A673 (cell line): Measurements from ENCODE around the gene SORCS3. TPM values are rescaled to one million over a fixed set of nuclear protein-coding genes. Genes with fewer than 3 reads are reported as not detected.

Experiments used
- BruUV-seq: library from RNA; stranded (reverse); fragments of 400-500 nt; replicated peaks from 2 replicates; lab custom pipeline; 2021; lab: Mats Ljungman, UMichigan
- CTCF ChIA-PET: fragments of 300-600 bp; sonication (Branson Sonifier 250); formaldehyde crosslinking; loops from one replicate; lab custom pipeline; 2022; ENCODE audit warnings: antibody characterized with exemption; lab: Charles Lee
- POLR2A ChIA-PET: fragments of 300-600 bp; sonication (Branson Sonifier 250); formaldehyde crosslinking; loops from one replicate; lab custom pipeline; 2022; ENCODE audit warnings: antibody characterized with exemption; ENCODE audit not compliant: low non-redundant PET; lab: Charles Lee
- DNase-seq: peaks from one replicate; pipeline ENCODE4 v3.0.0-alpha.2; 2015; ENCODE audit warnings: low spot score
- H3K27ac ChIP-seq: fragments of 200-600 bp; sonication (generic); 2 replicates; pipeline ENCODE4 v1.5.1; 2016; ENCODE audit warnings: mixed run types, low read depth, mild to moderate bottlenecking, mixed read lengths, antibody characterized with exemption, low read length; ENCODE audit not compliant: poor library complexity, severe bottlenecking
- H3K27me3 ChIP-seq: fragments of 200-600 bp; sonication (generic); replicated peaks from 2 replicates; pipeline ENCODE4 v1.6.1; 2017; ENCODE audit warnings: mixed run types, low read depth, mild to moderate bottlenecking, mixed read lengths, antibody characterized with exemption, low read length; ENCODE audit not compliant: insufficient read depth, poor library complexity
- H3K36me3 ChIP-seq: fragments of 200-600 bp; sonication (generic); 2 replicates; pipeline ENCODE4 v1.6.1; 2016; ENCODE audit warnings: mixed run types, mild to moderate bottlenecking, mixed read lengths, antibody characterized with exemption, low read length; ENCODE audit not compliant: insufficient read depth, poor library complexity, severe bottlenecking
- H3K4me1 ChIP-seq: fragments of 200-600 bp; sonication (generic); 2 replicates; pipeline ENCODE4 v1.6.1; 2017; ENCODE audit warnings: mixed run types, mild to moderate bottlenecking, mixed read lengths, antibody characterized with exemption, low read length; ENCODE audit not compliant: insufficient read depth, poor library complexity, severe bottlenecking
- H3K4me3 ChIP-seq: fragments of 200-600 bp; sonication (generic); 2 replicates; pipeline ENCODE4 v1.5.1; 2016; ENCODE audit warnings: low read depth, mixed run types, mild to moderate bottlenecking, mixed read lengths, low read length; ENCODE audit not compliant: poor library complexity, severe bottlenecking
- H3K9me3 ChIP-seq: fragments of 200-600 bp; sonication (generic); 2 replicates; pipeline ENCODE4 v1.6.1; 2016; ENCODE audit warnings: mixed run types, low read depth, mild to moderate bottlenecking, mixed read lengths, antibody characterized with exemption, low read length; ENCODE audit not compliant: poor library complexity, severe bottlenecking
- EZH2 ChIP-seq: fragments of 200-600 bp; sonication (generic); IDR thresholded peaks from 2 replicates; pipeline ENCODE4 v1.6.1; 2017; ENCODE audit warnings: borderline replicate concordance, low read depth, mild to moderate bottlenecking, mixed read lengths, antibody characterized with exemption, low read length; ENCODE audit not compliant: poor library complexity, severe bottlenecking
- intact Hi-C: fragments of 100-400 bp; cut with micrococcal nuclease; formaldehyde crosslinking; loops from one replicate; pipeline ENCODE4 v1.10.0; 2022; ENCODE audit not compliant: unreplicated experiment
- total RNA-seq: library from RNA; stranded (reverse); gene quantifications from 2 replicates; pipeline ENCODE4 v1.2.3, GENCODE V29; 2021
- TF ChIP-seq, protein P1 (sequence below): fragments of 300-800, 200-600 bp; sonication (generic); conservative IDR thresholded peaks from 2 replicates; pipeline ENCODE4 v1.5.1; 2017; ENCODE audit warnings: low read depth, mild to moderate bottlenecking, antibody characterized with exemption, low read length, moderate library complexity, mixed read lengths

Gene SORCS3
- total RNA-seq, 1 experiment from 2014 or later, result not detected

DNA sequence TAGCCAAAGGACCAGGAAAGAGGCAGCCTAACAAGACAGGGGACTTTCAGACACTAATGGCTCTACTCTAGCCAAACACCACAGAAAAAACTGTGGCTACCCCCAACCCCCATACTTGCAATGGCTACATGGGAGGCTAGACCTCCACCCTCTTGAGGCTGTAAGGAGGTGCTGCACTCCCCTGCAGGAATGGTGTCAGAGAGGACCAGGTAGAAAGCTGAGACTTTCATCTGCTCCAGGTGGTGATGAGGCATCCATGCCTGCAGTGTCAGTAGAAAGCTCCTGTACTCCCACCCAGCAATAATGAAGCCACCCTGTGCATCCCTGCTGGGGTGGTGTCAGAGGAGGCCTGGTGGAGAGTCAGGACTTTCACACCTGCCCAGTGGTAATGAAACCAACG lies 18.9 kb upstream of the SORCS3 start:
- TF ChIP-seq EZH2, result no peak
- TF ChIP-seq, protein P1, sequence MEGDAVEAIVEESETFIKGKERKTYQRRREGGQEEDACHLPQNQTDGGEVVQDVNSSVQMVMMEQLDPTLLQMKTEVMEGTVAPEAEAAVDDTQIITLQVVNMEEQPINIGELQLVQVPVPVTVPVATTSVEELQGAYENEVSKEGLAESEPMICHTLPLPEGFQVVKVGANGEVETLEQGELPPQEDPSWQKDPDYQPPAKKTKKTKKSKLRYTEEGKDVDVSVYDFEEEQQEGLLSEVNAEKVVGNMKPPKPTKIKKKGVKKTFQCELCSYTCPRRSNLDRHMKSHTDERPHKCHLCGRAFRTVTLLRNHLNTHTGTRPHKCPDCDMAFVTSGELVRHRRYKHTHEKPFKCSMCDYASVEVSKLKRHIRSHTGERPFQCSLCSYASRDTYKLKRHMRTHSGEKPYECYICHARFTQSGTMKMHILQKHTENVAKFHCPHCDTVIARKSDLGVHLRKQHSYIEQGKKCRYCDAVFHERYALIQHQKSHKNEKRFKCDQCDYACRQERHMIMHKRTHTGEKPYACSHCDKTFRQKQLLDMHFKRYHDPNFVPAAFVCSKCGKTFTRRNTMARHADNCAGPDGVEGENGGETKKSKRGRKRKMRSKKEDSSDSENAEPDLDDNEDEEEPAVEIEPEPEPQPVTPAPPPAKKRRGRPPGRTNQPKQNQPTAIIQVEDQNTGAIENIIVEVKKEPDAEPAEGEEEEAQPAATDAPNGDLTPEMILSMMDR, result no peak
- no TSS peak for BruUV-seq
- Histone ChIP-seq H3K36me3 (no peaks in the 10 kb centered on the region), H3K4me3 (no peak overlapping the region), H3K27me3 (peaks cover 54% of the 10 kb centered on the region), H3K9me3 (no peaks in the 10 kb centered on the region), H3K27ac (no peak overlapping the region), H3K4me1 (no peaks in the 10 kb centered on the region)
- POLR2A ChIA-PET, result no interaction called here
- CTCF ChIA-PET, result interaction anchor here (0.6 to 1.1 kb wide), 2 partner anchors 14 to 42 kb away, joined by 3 read pairs; no protein-coding TSS in a partner anchor
- DNase-seq, result no peak
- intact Hi-C loops, result no loop called here

DNA sequence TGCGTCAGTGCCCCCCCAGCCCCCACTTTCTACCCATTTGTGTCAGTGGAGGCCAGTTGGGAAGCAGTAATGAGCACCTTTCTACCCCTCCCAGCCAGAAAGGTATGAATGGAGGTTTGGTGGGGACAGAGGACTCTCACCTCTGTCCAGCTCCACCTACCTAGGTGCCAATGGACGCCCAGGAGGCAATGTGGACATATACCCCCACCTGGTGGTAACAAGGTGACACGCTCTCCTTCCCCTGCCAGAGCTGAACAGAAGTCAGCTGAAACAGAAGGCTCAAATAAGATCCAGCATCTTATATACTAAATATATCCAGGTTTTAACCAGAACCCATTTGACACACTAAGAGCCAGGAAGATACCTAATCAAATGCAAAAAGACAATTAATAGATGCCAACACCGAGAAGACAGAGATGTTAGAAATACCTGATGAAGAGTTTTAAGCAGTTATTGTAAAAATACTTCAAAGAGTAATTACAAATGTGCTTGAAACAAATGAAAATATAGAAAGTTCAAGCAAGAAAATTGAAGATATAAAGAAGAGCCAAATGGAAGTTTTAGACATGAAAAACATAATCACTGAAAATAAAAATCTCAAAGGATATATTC lies 18.4 kb upstream of the SORCS3 start:
- Histone ChIP-seq H3K9me3 (no peaks in the 10 kb centered on the region), H3K27me3 (peaks cover 59% of the 10 kb centered on the region), H3K27ac (no peak overlapping the region), H3K4me3 (no peak overlapping the region), H3K36me3 (no peaks in the 10 kb centered on the region), H3K4me1 (no peaks in the 10 kb centered on the region)
- no peak for DNase-seq
- no TSS peak for BruUV-seq
- ChIA-PET POLR2A (no interaction called here), CTCF (interaction anchor here (0.5 to 1.1 kb wide), 4 partner anchors 10 to 317 kb away, joined by 3 read pairs; no protein-coding TSS in a partner anchor)
- TF ChIP-seq, protein P1, result peak; percentile 41; the same call in 1 of the 2 replicates
- TF ChIP-seq EZH2, result no peak
- intact Hi-C loops, result no loop called here

DNA sequence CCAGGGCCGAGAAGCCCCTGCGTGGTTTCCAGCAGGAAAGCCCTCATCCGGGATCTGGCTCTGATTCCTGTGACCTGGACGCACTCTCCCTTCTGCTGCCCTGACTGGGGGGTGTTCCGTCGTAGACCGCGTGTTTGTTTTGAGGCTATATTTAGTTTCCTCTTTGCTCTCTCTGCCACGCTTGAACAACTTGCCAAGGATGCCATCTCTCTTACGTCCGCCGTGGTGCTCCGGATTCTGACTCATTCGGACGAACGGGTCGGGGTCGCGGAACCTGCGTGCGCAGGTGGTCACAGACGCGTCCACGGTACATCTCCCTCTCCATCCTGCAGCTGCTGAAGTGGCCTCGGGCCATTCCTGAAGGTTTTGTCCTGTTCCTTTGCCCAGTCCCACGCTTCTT lies 10.4 kb upstream of the SORCS3 start:
- POLR2A ChIA-PET, result no interaction called here
- no peaks in the 10 kb centered on the region for H3K36me3 ChIP-seq
- no peak overlapping the region for H3K4me3 ChIP-seq
- no peak for TF ChIP-seq EZH2
- TF ChIP-seq, protein P1, result no peak
- H3K27ac ChIP-seq, result no peak overlapping the region
- no peak for DNase-seq
- intact Hi-C loops, result no loop called here
- no TSS peak for BruUV-seq
- no peaks in the 10 kb centered on the region for H3K9me3 ChIP-seq
- H3K4me1 ChIP-seq, result no peaks in the 10 kb centered on the region
- peaks cover 94% of the 10 kb centered on the region for H3K27me3 ChIP-seq
- CTCF ChIA-PET, result no interaction called here
